Measurements from ENCODE around the gene RHEX. TPM values are rescaled to one million over a fixed set of nuclear protein-coding genes. Genes with fewer than 3 reads are reported as not detected.
A peak's percentile ranks its signal among the peaks of the same experiment; 100 is the strongest.
"Not testable (repeated sequence)": the region's sequence is repeated elsewhere in the genome, so short reads cannot be mapped to it uniquely, and the experiment has no call there.

Gene RHEX
- total and polyA plus RNA-seq, 4 donors: 0.12 to 0.59 (median 0.55) TPM; not detected in 1

DNA sequence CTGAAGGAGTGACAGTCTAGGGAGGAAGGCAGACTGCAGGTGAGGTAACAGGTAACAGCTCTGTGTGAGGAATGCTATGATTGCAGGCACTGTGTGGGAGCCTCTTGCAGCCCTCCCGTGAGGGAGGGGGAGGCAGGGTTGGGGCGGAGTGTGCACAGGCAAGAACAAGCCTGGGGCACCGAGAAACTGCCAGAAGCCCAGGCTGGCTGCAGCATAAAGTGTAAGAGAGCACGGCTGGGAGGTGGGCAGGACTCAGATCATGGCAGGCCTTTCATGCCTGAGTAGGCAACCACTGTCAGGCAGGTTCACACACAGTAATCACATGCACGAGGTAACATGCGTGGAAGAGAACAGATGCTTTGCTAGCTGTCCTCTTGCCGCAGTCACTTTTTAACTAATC, 11.3 kb upstream of the RHEX start:
- DNase-seq (ENCODE audit: low read depth in 4 of 6, low spot score in 6 of 6): peak in 1 of 6 donors; percentile 31
- WGBS (ENCODE audit: insufficient coverage): 21% methylated on average over 4 of the region's 7 CpGs
- H3K9me3 ChIP-seq (ENCODE audit: control insufficient read depth, insufficient read depth, low read length): no peaks in the 10 kb centered on the region

GRCh38 chr1:206047271-206047670, 5.7 kb upstream of the RHEX start:
- 76% methylated on average over 2 of the region's 4 CpGs for WGBS (ENCODE audit: insufficient coverage)
- no peaks in the 10 kb centered on the region for H3K4me1 ChIP-seq (ENCODE audit: control insufficient read depth, insufficient read depth, low read length)
- no peak overlapping the region for H3K27ac ChIP-seq (ENCODE audit: low read depth, low read length)
- no peaks in the 10 kb centered on the region for H3K36me3 ChIP-seq (ENCODE audit: control insufficient read depth, insufficient read depth, low read length)
- no peaks in the 10 kb centered on the region for H3K9me3 ChIP-seq (ENCODE audit: control insufficient read depth, insufficient read depth, low read length)
- H3K4me3 ChIP-seq (ENCODE audit: low read depth, low read length): no peak overlapping the region
- DNase-seq (ENCODE audit: low read depth in 4 of 6, low spot score in 6 of 6): no peak
- H3K27me3 ChIP-seq (ENCODE audit: control insufficient read depth, insufficient read depth, low read length): no peaks in the 10 kb centered on the region

More for the DNA sequence above, 11.3 kb upstream of the RHEX start:
- Histone ChIP-seq H3K27me3 (ENCODE audit: control insufficient read depth, insufficient read depth, low read length) (no peaks in the 10 kb centered on the region), H3K4me1 (ENCODE audit: control insufficient read depth, insufficient read depth, low read length) (peaks cover 7% of the 10 kb centered on the region), H3K27ac (ENCODE audit: low read depth, low read length) (no peak overlapping the region), H3K4me3 (ENCODE audit: low read depth, low read length) (no peak overlapping the region), H3K36me3 (ENCODE audit: control insufficient read depth, insufficient read depth, low read length) (no peaks in the 10 kb centered on the region)

DNA sequence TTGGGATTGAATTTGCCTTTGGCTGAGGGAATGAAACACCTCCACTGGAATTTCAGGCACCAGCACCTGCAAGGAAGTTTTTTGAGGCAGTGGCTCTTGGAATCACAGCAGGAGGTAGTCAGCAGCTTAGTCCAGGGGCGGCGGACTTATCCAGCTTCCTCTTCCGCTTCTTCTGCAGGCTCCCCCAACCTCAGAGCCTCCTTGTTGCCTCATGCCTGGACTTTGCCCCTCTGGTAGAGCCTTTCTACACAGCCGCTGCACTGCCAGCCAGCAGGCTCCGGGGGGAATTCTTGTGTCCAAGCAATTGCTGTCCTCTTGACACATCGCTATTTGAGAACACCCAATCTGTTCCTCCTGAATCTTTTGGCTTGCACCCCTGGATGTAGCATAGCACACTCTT, 4.4 kb upstream of the RHEX start:
- 82% methylated on average over 6 of the region's 6 CpGs for WGBS (ENCODE audit: insufficient coverage)
- Histone ChIP-seq H3K9me3 (ENCODE audit: control insufficient read depth, insufficient read depth, low read length) (no peaks in the 10 kb centered on the region), H3K4me1 (ENCODE audit: control insufficient read depth, insufficient read depth, low read length) (no peaks in the 10 kb centered on the region), H3K27ac (ENCODE audit: low read depth, low read length) (no peak overlapping the region), H3K4me3 (ENCODE audit: low read depth, low read length) (no peak overlapping the region), H3K36me3 (ENCODE audit: control insufficient read depth, insufficient read depth, low read length) (no peaks in the 10 kb centered on the region), H3K27me3 (ENCODE audit: control insufficient read depth, insufficient read depth, low read length) (no peaks in the 10 kb centered on the region)
- DNase-seq (ENCODE audit: low read depth in 4 of 6, low spot score in 6 of 6): no peak

DNA sequence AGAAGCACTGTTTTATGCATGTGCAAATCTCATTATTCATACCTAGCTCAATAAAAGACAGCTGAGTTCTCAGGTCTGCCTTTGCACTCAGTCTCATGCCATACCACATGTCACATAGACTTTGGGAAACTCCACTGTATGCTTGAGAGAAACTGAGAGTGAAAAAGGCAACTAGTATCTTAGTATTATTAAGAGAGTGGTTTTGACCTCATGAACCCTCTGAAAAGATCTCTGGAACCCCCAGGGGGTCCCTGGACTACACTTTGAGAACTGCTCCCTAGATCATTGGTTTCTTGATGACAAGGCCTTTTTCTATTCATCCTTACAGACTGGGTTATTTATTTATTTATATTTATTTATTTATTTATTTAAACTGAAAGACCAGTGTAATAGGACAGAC, 3.7 kb upstream of the RHEX start:
- Histone ChIP-seq H3K36me3 (ENCODE audit: control insufficient read depth, insufficient read depth, low read length) (no peaks in the 10 kb centered on the region), H3K4me1 (ENCODE audit: control insufficient read depth, insufficient read depth, low read length) (no peaks in the 10 kb centered on the region), H3K27me3 (ENCODE audit: control insufficient read depth, insufficient read depth, low read length) (no peaks in the 10 kb centered on the region), H3K4me3 (ENCODE audit: low read depth, low read length) (no peak overlapping the region), H3K27ac (ENCODE audit: low read depth, low read length) (no peak overlapping the region), H3K9me3 (ENCODE audit: control insufficient read depth, insufficient read depth, low read length) (no peaks in the 10 kb centered on the region)
- no peak for DNase-seq (ENCODE audit: low read depth in 4 of 6, low spot score in 6 of 6)

- no peak overlapping the region for H3K27ac ChIP-seq (ENCODE audit: low read depth, low read length)
- H3K4me3 ChIP-seq (ENCODE audit: low read depth, low read length): no peak overlapping the region
- no peaks in the 10 kb centered on the region for H3K9me3 ChIP-seq (ENCODE audit: control insufficient read depth, insufficient read depth, low read length)
- H3K27me3 ChIP-seq (ENCODE audit: control insufficient read depth, insufficient read depth, low read length): no peaks in the 10 kb centered on the region
- no peaks in the 10 kb centered on the region for H3K4me1 ChIP-seq (ENCODE audit: control insufficient read depth, insufficient read depth, low read length)
- WGBS (ENCODE audit: insufficient coverage): no CpG with 5 or more reads among the region's 3 CpGs
- no peak for DNase-seq (ENCODE audit: low read depth in 4 of 6, low spot score in 6 of 6)
- no peaks in the 10 kb centered on the region for H3K36me3 ChIP-seq (ENCODE audit: control insufficient read depth, insufficient read depth, low read length)
These were observed 2.9 kb upstream of the RHEX start for GRCh38 chr1:206049919-206050600.

GRCh38 chr1:206050655-206051235, 2.2 kb upstream of the RHEX start:
- H3K4me3 ChIP-seq (ENCODE audit: low read depth, low read length): no peak overlapping the region
- no peak for DNase-seq (ENCODE audit: low read depth in 4 of 6, low spot score in 6 of 6)
- H3K4me1 ChIP-seq (ENCODE audit: control insufficient read depth, insufficient read depth, low read length): no peaks in the 10 kb centered on the region
- no peaks in the 10 kb centered on the region for H3K27me3 ChIP-seq (ENCODE audit: control insufficient read depth, insufficient read depth, low read length)
- no peak overlapping the region for H3K27ac ChIP-seq (ENCODE audit: low read depth, low read length)
- H3K36me3 ChIP-seq (ENCODE audit: control insufficient read depth, insufficient read depth, low read length): no peaks in the 10 kb centered on the region
- no peaks in the 10 kb centered on the region for H3K9me3 ChIP-seq (ENCODE audit: control insufficient read depth, insufficient read depth, low read length)
- 95% methylated on average over 4 of the region's 6 CpGs for WGBS (ENCODE audit: insufficient coverage)

DNA sequence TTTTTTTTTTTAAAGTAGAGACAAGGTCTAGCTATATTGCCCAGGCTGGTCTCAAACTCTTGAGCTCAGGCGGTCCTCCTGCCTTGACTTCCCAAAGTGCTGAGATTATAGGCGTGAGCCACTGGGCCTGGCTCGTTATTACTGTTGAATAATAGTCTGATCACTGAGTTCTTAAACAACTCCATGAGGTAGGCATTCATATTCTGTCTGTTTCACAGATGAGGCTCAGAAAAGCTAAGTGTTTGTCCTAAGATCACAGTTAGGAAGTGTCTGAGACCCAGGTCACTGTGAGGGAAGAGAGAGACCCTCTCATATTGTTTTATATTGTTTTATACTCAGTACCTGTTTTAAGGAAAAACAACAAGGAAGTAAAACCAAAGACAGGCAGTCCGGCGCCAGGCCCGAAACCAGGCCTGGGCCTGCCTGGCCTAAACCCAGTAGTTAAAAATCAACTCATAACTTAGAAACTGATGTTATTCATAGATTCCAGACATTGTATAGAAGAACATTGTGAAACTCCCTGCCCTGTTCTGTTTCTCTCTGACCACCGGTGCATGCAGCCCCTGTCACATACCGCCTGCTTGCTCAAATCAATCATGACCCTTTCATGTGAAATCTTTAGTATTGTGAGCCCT, 625 bp upstream of the RHEX start:
- H3K4me3 ChIP-seq (ENCODE audit: low read depth, low read length); H3K27me3 ChIP-seq (ENCODE audit: control insufficient read depth, insufficient read depth, low read length); H3K9me3 ChIP-seq (ENCODE audit: control insufficient read depth, insufficient read depth, low read length); DNase-seq (ENCODE audit: low read depth in 4 of 6, low spot score in 6 of 6); H3K4me1 ChIP-seq (ENCODE audit: control insufficient read depth, insufficient read depth, low read length); H3K36me3 ChIP-seq (ENCODE audit: control insufficient read depth, insufficient read depth, low read length); H3K27ac ChIP-seq (ENCODE audit: low read depth, low read length): not testable (repeated sequence)
- WGBS (ENCODE audit: insufficient coverage): 91% methylated on average over 3 of the region's 8 CpGs

- 88% methylated on average over 1 of the region's 4 CpGs for WGBS (ENCODE audit: insufficient coverage)
- not testable (repeated sequence) for H3K9me3 ChIP-seq (ENCODE audit: control insufficient read depth, insufficient read depth, low read length); H3K36me3 ChIP-seq (ENCODE audit: control insufficient read depth, insufficient read depth, low read length)
These were observed 643 bp downstream of the RHEX start for GRCh38 chr1:206053616-206054015.

GRCh38 chr1:206055069-206055625, 2.2 kb downstream of the RHEX start:
- H3K4me3 ChIP-seq (ENCODE audit: low read depth, low read length); H3K9me3 ChIP-seq (ENCODE audit: control insufficient read depth, insufficient read depth, low read length); H3K36me3 ChIP-seq (ENCODE audit: control insufficient read depth, insufficient read depth, low read length); H3K27me3 ChIP-seq (ENCODE audit: control insufficient read depth, insufficient read depth, low read length); DNase-seq (ENCODE audit: low read depth in 4 of 6, low spot score in 6 of 6); H3K27ac ChIP-seq (ENCODE audit: low read depth, low read length); H3K4me1 ChIP-seq (ENCODE audit: control insufficient read depth, insufficient read depth, low read length): not testable (repeated sequence)
- WGBS (ENCODE audit: insufficient coverage): 88% methylated on average over 7 of the region's 12 CpGs

More at GRCh38 chr1:206053616-206054015, 643 bp downstream of the RHEX start:
- H3K27ac ChIP-seq (ENCODE audit: low read depth, low read length); DNase-seq (ENCODE audit: low read depth in 4 of 6, low spot score in 6 of 6); H3K27me3 ChIP-seq (ENCODE audit: control insufficient read depth, insufficient read depth, low read length); H3K4me3 ChIP-seq (ENCODE audit: low read depth, low read length); H3K4me1 ChIP-seq (ENCODE audit: control insufficient read depth, insufficient read depth, low read length): not testable (repeated sequence)

Measured in spinal cord (tissue), 10 donors.